MCF 10A (cell line): ENCODE results near the gene RNF220. TPM values are rescaled to one million over a fixed set of nuclear protein-coding genes. Genes with fewer than 3 reads are reported as not detected.

Experiments
- BruUV-seq: library from RNA; stranded (reverse); fragments of 400-500 nt; replicated peaks from 2 replicates; lab custom pipeline; 2021; lab: Mats Ljungman, UMichigan
- CTCF ChIA-PET: fragments of 300-600 bp; sonication (Branson Sonifier 250); formaldehyde crosslinking; extraction: SDS; loops from one replicate; lab custom pipeline; 2021; ENCODE audit warnings: antibody characterized with exemption, inconsistent platforms; lab: Yijun Ruan, JAX
- POLR2A ChIA-PET: fragments of 300-600, 350-650 bp; sonication (Branson Sonifier 250); formaldehyde crosslinking; extraction: SDS; loops from one replicate; lab custom pipeline; 2020; ENCODE audit warnings: antibody characterized with exemption, inconsistent platforms; lab: Yijun Ruan, JAX
- DNase-seq: peaks from one replicate; pipeline ENCODE4 v3.0.0-alpha.2; 2018; ENCODE audit not compliant: unreplicated experiment
- H3K27ac Mint-ChIP-seq: one replicate; pipeline ENCODE4 v1.8.0; 2022; ENCODE audit warnings: mild to moderate bottlenecking, low read depth, mixed read lengths; ENCODE audit not compliant: unreplicated experiment
- H3K27me3 Mint-ChIP-seq: one replicate; pipeline ENCODE4 v1.8.0; 2022; ENCODE audit warnings: mixed read lengths; ENCODE audit not compliant: insufficient read depth, unreplicated experiment
- H3K36me3 Mint-ChIP-seq: one replicate; pipeline ENCODE4 v1.8.0; 2022; ENCODE audit warnings: mild to moderate bottlenecking, moderate library complexity, mixed read lengths; ENCODE audit not compliant: insufficient read depth, unreplicated experiment
- H3K4me1 Mint-ChIP-seq: one replicate; pipeline ENCODE4 v1.8.0; 2022; ENCODE audit warnings: mixed read lengths; ENCODE audit not compliant: insufficient read depth, unreplicated experiment
- H3K4me3 Mint-ChIP-seq: one replicate; pipeline ENCODE4 v1.8.0; 2022; ENCODE audit warnings: mild to moderate bottlenecking, moderate library complexity, mixed read lengths; ENCODE audit not compliant: unreplicated experiment
- H3K9me3 Mint-ChIP-seq: one replicate; pipeline ENCODE4 v1.8.0; 2022; ENCODE audit warnings: mixed read lengths; ENCODE audit not compliant: unreplicated experiment
- intact Hi-C: fragments of 100-400 bp; cut with micrococcal nuclease; formaldehyde crosslinking; loops from 2 replicates; pipeline ENCODE4 v1.14.1; 2022
- total RNA-seq: library from RNA; stranded (reverse); gene quantifications from 2 replicates; pipeline ENCODE4 v1.2.3, GENCODE V29; 2022
- TF ChIP-seq, protein P1 (sequence below): fragments of 200-600 bp; IDR thresholded peaks from one replicate; pipeline ENCODE4 v1.8.0; 2022; ENCODE audit warnings: antibody characterized with exemption, mild to moderate bottlenecking; ENCODE audit not compliant: unreplicated experiment

The RNF220 gene
- total RNA-seq, 1 experiment from 2014 or later, result 67.1 TPM

DNA sequence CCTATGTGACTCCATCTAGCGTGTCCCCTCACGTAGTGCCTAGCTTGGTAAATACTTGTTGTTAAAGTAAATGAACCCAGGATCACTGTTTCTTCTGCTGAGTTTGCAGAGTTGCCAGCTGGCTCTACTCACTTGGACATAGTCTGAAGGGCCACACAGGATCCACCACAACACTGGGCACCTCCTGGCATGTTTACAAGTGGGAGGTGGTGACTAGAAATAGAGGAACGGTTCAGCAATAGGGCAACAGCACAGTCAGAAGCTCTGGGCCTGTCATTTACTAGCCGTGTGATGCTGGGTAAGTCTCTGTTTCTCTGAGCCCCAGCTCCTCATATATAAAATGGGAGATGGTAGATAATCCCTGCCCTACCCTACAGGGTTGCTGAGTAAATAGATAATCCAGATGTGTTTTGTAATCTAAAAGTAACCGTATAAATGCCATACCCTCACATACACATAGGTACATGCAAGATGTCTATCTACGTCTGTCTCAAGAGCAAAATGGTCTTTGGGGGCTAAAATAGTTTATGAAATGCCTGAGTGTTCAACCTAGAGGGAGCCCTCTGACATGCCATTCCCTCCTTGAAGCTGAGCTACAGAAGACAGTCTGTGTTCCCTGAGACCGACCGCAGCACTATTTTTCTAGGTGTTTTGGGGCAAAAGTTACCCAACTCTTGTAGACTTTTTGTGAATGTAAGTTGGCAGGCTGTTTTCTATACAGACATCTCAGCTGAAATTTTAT lies 20.5 kb downstream of the RNF220 start:
- H3K36me3 Mint-ChIP-seq, result no peaks in the 10 kb centered on the region
- intact Hi-C loops, result no loop called here
- no peak overlapping the region for H3K27ac Mint-ChIP-seq
- DNase-seq, result no peak
- POLR2A ChIA-PET, result interaction anchor here (0.6 to 4.1 kb wide), 13 partner anchors 10 to 206 kb away, joined by 3 to 26 read pairs (median 5); no protein-coding TSS in a partner anchor
- H3K27me3 Mint-ChIP-seq, result no peaks in the 10 kb centered on the region
- H3K4me1 Mint-ChIP-seq, result peaks cover 42% of the 10 kb centered on the region
- BruUV-seq, result no TSS peak
- peak overlapping the region; percentile 73 for H3K4me3 Mint-ChIP-seq
- CTCF ChIA-PET, result interaction anchor here (0.6 to 2.2 kb wide), 7 partner anchors 12 to 227 kb away, joined by 3 to 15 read pairs (median 4); no protein-coding TSS in a partner anchor
- no peaks in the 10 kb centered on the region for H3K9me3 Mint-ChIP-seq
- TF ChIP-seq, protein P1, sequence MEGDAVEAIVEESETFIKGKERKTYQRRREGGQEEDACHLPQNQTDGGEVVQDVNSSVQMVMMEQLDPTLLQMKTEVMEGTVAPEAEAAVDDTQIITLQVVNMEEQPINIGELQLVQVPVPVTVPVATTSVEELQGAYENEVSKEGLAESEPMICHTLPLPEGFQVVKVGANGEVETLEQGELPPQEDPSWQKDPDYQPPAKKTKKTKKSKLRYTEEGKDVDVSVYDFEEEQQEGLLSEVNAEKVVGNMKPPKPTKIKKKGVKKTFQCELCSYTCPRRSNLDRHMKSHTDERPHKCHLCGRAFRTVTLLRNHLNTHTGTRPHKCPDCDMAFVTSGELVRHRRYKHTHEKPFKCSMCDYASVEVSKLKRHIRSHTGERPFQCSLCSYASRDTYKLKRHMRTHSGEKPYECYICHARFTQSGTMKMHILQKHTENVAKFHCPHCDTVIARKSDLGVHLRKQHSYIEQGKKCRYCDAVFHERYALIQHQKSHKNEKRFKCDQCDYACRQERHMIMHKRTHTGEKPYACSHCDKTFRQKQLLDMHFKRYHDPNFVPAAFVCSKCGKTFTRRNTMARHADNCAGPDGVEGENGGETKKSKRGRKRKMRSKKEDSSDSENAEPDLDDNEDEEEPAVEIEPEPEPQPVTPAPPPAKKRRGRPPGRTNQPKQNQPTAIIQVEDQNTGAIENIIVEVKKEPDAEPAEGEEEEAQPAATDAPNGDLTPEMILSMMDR, result no peak

DNA sequence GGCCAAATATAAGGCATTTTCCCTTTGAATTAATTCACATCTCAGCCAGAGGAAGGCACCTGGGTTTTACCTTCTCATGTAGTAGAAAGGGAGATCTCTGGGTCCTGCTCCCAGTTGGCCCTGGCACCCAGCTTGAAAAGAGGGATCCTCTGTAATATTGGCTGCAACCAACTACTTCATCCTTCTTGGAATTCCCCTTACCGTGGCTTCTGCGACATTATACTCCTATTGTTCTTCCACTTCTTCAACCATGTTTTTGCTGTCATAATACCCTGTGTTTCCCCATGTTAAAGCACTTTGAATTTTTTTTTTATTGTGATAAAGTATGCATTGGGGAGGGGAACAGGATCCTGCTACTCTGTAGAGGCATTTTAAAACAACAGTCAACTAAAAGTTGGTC lies 26.8 kb downstream of the RNF220 start:
- peaks cover 10% of the 10 kb centered on the region for H3K4me1 Mint-ChIP-seq
- H3K27me3 Mint-ChIP-seq, result no peaks in the 10 kb centered on the region
- no peak overlapping the region for H3K4me3 Mint-ChIP-seq
- ChIA-PET POLR2A (interaction anchor here (0.7 kb wide), 1 partner anchor 9 kb away, joined by 3 read pairs; no protein-coding TSS in a partner anchor), CTCF (no interaction called here)
- intact Hi-C loops, result no loop called here
- TF ChIP-seq, protein P1, result no peak
- DNase-seq, result no peak
- no peak overlapping the region for H3K27ac Mint-ChIP-seq
- H3K9me3 Mint-ChIP-seq, result no peaks in the 10 kb centered on the region
- H3K36me3 Mint-ChIP-seq, result peaks cover 5% of the 10 kb centered on the region
- no TSS peak for BruUV-seq

DNA sequence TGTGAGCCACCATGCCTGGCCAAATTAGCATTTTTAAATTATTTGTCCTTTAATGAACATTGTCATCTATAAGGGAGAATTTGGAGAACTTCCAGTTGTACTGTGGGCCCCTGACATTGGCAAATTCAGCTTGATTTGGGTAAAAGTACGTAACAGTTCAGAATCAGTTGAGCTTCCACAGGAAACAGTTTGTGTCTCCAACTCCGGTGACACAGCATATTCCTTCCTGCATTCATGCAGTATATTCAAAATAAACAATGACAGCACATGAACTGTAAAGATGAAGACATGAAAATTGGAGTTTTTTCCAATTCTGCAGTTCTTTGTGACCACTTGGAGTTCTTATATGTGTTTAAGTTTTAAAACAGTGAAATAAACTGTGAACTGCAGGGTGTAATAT lies 28.2 kb downstream of the RNF220 start:
- CTCF ChIA-PET, result no interaction called here
- intact Hi-C loops, result no loop called here

More for the DNA sequence above, 28.2 kb downstream of the RNF220 start:
- peaks cover 5% of the 10 kb centered on the region for H3K36me3 Mint-ChIP-seq
- no peaks in the 10 kb centered on the region for H3K9me3 Mint-ChIP-seq
- no TSS peak for BruUV-seq
- no peak for DNase-seq
- no peaks in the 10 kb centered on the region for H3K27me3 Mint-ChIP-seq
- H3K27ac Mint-ChIP-seq, result no peak overlapping the region
- POLR2A ChIA-PET, result no interaction called here
- H3K4me3 Mint-ChIP-seq, result no peak overlapping the region
- H3K4me1 Mint-ChIP-seq, result peaks cover 6% of the 10 kb centered on the region
- TF ChIP-seq, protein P1, result no peak
